ENCODE measurements around the gene ST6GALNAC2. TPM values are rescaled to one million over a fixed set of nuclear protein-coding genes. Genes with fewer than 3 reads are reported as not detected.

ST6GALNAC2 gene
- total and polyA plus RNA-seq, 2 experiments from 2014 or later = 0.31 TPM; not detected in 1

DNA sequence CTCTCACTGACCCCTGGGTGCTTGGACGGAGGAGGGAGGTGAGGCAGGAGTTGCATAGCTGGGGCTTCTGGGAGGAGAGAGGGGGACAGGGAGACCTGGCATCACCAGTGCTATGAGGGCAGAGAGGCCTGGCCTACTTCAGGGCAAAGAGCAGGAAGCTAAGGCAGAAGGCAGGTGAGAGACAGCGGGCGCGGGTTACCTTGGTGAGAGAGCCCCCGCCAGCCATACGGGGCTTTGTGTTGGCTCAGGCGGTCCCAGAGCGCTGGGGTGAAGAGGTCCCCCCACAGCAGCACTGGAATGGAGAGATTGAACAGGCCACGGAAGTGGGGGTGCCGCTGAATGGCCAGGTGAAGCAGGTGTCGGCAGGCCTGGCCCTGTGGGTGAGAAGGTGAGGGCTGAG is 11.5 kb downstream of the ST6GALNAC2 start (continued):
- TF ChIP-seq, protein P1, sequence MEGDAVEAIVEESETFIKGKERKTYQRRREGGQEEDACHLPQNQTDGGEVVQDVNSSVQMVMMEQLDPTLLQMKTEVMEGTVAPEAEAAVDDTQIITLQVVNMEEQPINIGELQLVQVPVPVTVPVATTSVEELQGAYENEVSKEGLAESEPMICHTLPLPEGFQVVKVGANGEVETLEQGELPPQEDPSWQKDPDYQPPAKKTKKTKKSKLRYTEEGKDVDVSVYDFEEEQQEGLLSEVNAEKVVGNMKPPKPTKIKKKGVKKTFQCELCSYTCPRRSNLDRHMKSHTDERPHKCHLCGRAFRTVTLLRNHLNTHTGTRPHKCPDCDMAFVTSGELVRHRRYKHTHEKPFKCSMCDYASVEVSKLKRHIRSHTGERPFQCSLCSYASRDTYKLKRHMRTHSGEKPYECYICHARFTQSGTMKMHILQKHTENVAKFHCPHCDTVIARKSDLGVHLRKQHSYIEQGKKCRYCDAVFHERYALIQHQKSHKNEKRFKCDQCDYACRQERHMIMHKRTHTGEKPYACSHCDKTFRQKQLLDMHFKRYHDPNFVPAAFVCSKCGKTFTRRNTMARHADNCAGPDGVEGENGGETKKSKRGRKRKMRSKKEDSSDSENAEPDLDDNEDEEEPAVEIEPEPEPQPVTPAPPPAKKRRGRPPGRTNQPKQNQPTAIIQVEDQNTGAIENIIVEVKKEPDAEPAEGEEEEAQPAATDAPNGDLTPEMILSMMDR (conservative IDR thresholded peaks at IDR 0.05; ENCODE audit: low read depth in 2 of 2) = no peak

DNA sequence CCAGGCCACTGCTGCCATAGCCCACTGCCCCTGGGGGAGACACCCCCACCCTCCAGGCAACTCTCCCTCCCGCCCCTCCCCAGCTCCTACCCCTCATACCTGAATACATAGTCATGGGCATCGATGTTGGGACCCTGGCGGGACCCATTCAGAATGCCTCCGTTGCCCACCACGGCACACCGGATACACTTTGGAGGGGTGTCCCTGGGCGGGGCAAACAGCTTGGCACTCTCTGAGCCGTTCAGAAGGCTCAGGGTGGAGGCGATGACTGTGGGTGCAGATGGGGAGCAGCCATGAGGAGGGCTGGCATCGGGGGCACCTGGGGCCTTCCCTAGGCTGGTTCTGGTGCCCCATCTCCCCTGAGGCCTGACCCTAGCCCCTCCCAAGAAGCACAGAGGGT is 12.6 kb downstream of the ST6GALNAC2 start:
- peaks cover 13% of the 10 kb centered on the region for H3K27me3 Mint-ChIP-seq (ENCODE audit: insufficient read depth, low read depth, poor library complexity)
- no peak overlapping the region for H3K4me3 ChIP-seq
- H3K4me1 ChIP-seq (ENCODE audit: insufficient read depth) = peaks cover 12% of the 10 kb centered on the region
- H3K4me1 Mint-ChIP-seq = peaks cover 16% of the 10 kb centered on the region
- DNase-seq (ENCODE audit: low spot score) (no peak), ATAC-seq (no peak)
- no peak overlapping the region for H3K4me3 Mint-ChIP-seq
- no peaks in the 10 kb centered on the region for H3K36me3 Mint-ChIP-seq (ENCODE audit: low read depth)
- H3K27ac Mint-ChIP-seq = no peak overlapping the region
- H3K9me3 Mint-ChIP-seq = no peaks in the 10 kb centered on the region
- H4K20me1 ChIP-seq (replicated peaks; ENCODE audit: insufficient read depth) = no peaks in the 10 kb centered on the region; the same call in 1 of the 2 replicates
- H3F3A ChIP-seq (replicated peaks; ENCODE audit: low read depth) = peaks cover 3% of the 10 kb centered on the region; the same call in 1 of the 2 replicates
- 0 out of 2 replicates have a peak, but pooled peaks cover under 1% of the 10 kb centered on the region for H3K27me3 ChIP-seq (ENCODE audit: insufficient read depth)
- H2AFZ ChIP-seq = no peak overlapping the region
- H3K27ac ChIP-seq (ENCODE audit: low read depth) = no peak overlapping the region
- no peaks in the 10 kb centered on the region for H3K9me2 ChIP-seq (ENCODE audit: insufficient read depth)
- no peak overlapping the region for H3K4me2 ChIP-seq
- no peaks in the 10 kb centered on the region for H3K36me3 ChIP-seq (ENCODE audit: insufficient read depth)
- no peaks in the 10 kb centered on the region for H3K79me2 ChIP-seq (replicated peaks; ENCODE audit: insufficient read depth)
- no peak for TF ChIP-seq STAT1 (IDR thresholded peaks at IDR 0.05; ENCODE audit: unreplicated experiment)
- TF ChIP-seq CREB1 (CRISPR knock-in tag; IDR thresholded peaks at IDR 0.05; ENCODE audit: low read depth) = no peak
- no peak for TF ChIP-seq POLR2AphosphoS5 (IDR thresholded peaks at IDR 0.05; ENCODE audit: low read depth)
- no peak for TF ChIP-seq REST (IDR thresholded peaks at IDR 0.05; ENCODE audit: unreplicated experiment)
- no peak for TF ChIP-seq ZNF462 (CRISPR knock-in tag; IDR thresholded peaks at IDR 0.05)
- TF ChIP-seq ETS1 (IDR thresholded peaks at IDR 0.05) = no peak
- no peak for TF ChIP-seq EZH2 (IDR thresholded peaks at IDR 0.05; ENCODE audit: low read depth, unreplicated experiment)
- no peak for TF ChIP-seq JUNB (IDR thresholded peaks at IDR 0.05; ENCODE audit: unreplicated experiment)
- TF ChIP-seq ZNF331 (CRISPR knock-in tag; IDR thresholded peaks at IDR 0.05; ENCODE audit: low read depth) = no peak
- no peak for TF ChIP-seq ZNF114 (CRISPR knock-in tag; IDR thresholded peaks at IDR 0.05)
- TF ChIP-seq EZH2phosphoT487 (IDR thresholded peaks at IDR 0.05; ENCODE audit: unreplicated experiment) = no peak

Measured in GM23338 (cell line).